ENCODE data around the gene PROM2. TPM values are rescaled to one million over a fixed set of nuclear protein-coding genes. Genes with fewer than 3 reads are reported as not detected.
A peak's percentile ranks its signal among the peaks of the same experiment; 100 is the strongest.

Gene PROM2
- total RNA-seq, 1 donor from 2014 or later: 14.2 TPM

DNA sequence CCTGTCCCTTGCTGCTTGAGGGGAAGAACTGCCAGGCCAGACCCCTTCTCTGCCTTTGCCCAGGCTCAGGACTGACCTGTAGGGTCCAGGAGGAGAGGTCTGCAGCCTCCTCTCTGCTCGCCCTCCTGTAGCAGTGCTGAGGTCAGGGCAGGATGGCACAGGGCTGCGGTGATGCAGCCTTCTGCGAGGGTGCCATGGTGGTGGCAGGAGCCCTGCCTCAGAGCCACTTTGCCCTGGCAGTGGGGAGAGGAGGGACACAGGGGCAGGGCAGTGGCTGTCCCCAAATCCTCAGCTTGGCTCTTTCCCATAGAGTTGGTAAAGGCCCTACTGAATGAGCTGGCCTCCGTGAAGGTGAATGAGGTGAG is 884 bp downstream of the PROM2 start:
- H3K4me1 Mint-ChIP-seq (ENCODE audit: low read depth): peaks cover 8% of the 10 kb centered on the region
- H3K27me3 Mint-ChIP-seq: no peaks in the 10 kb centered on the region
- TF ChIP-seq CTCF (IDR thresholded peaks at IDR 0.05; ENCODE audit: unreplicated experiment): no peak
- H3K27ac Mint-ChIP-seq: no peak overlapping the region
- peak overlapping the region; percentile 48 for H3K4me3 Mint-ChIP-seq (ENCODE audit: low read depth)
- H3K36me3 Mint-ChIP-seq (ENCODE audit: insufficient read depth): no peaks in the 10 kb centered on the region
- H3K9me3 Mint-ChIP-seq (ENCODE audit: low read depth): no peaks in the 10 kb centered on the region
- no peak for DNase-seq (ENCODE audit: low spot score, unreplicated experiment)

DNA sequence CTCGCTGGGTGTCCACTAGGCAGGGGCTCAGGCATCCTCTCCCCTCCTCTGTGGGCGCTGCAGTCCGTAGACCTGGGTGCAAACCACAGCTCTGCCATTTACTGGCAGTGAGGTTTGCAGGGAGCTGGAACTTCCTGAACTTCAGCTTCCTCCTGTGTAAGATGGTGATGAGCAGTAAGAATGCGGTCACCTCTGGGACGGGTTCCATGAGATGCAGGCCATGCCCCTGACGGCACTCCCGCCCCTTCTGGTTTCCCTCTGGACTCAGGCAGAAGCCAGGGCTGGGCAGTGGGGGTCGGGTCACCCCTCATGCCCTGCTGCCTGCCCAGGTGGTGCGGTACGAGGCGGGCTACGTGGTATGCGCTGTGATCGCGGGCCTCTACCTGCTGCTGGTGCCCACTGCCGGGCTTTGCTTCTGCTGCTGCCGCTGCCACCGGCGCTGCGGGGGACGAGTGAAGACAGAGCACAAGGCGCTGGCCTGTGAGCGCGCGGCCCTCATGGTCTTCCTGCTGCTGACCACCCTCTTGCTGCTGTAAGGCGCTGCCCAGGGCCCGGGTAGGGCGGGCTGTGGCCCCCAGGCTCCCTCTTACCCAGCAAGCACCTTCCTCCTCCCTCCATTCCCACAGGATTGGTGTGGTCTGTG is 1.5 kb downstream of the PROM2 start:
- Mint-ChIP-seq H3K36me3 (ENCODE audit: insufficient read depth) (no peaks in the 10 kb centered on the region), H3K27me3 (no peaks in the 10 kb centered on the region), H3K27ac (no peak overlapping the region), H3K9me3 (ENCODE audit: low read depth) (no peaks in the 10 kb centered on the region), H3K4me3 (ENCODE audit: low read depth) (no peak overlapping the region), H3K4me1 (ENCODE audit: low read depth) (peaks cover 8% of the 10 kb centered on the region)
- no peak for TF ChIP-seq CTCF (IDR thresholded peaks at IDR 0.05; ENCODE audit: unreplicated experiment)
- no peak for DNase-seq (ENCODE audit: low spot score, unreplicated experiment)

GRCh38 chr2:95276244-95276887 is 2.1 kb downstream of the PROM2 start:
- no peak for TF ChIP-seq CTCF (IDR thresholded peaks at IDR 0.05; ENCODE audit: unreplicated experiment)
- Mint-ChIP-seq H3K4me3 (ENCODE audit: low read depth) (no peak overlapping the region), H3K27me3 (no peaks in the 10 kb centered on the region), H3K36me3 (ENCODE audit: insufficient read depth) (no peaks in the 10 kb centered on the region), H3K9me3 (ENCODE audit: low read depth) (no peaks in the 10 kb centered on the region), H3K4me1 (ENCODE audit: low read depth) (peaks cover 8% of the 10 kb centered on the region), H3K27ac (no peak overlapping the region)
- DNase-seq (ENCODE audit: low spot score, unreplicated experiment): no peak

DNA sequence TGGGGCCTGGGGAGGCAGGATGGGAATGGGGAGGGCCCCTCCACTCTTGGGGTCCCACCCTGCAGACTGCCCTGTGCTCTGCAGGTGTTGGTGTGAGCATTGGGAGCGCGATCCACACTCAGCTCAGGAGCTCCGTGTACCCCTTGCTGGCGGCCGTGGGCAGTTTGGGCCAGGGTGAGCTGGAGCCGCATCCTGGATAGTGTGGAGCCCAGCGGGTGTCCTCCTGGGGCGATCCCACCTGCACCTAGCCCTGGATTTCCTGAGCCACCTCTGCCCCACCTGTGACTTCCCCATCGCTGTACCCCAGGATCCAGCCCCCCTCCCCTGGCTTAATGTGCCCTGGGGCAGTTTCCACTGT is 2.6 kb downstream of the PROM2 start:
- peaks cover 8% of the 10 kb centered on the region for H3K4me1 Mint-ChIP-seq (ENCODE audit: low read depth)
- no peak overlapping the region for H3K27ac Mint-ChIP-seq
- H3K27me3 Mint-ChIP-seq: no peaks in the 10 kb centered on the region
- no peak overlapping the region for H3K4me3 Mint-ChIP-seq (ENCODE audit: low read depth)
- DNase-seq (ENCODE audit: low spot score, unreplicated experiment): no peak
- H3K9me3 Mint-ChIP-seq (ENCODE audit: low read depth): no peaks in the 10 kb centered on the region
- no peak for TF ChIP-seq CTCF (IDR thresholded peaks at IDR 0.05; ENCODE audit: unreplicated experiment)
- H3K36me3 Mint-ChIP-seq (ENCODE audit: insufficient read depth): no peaks in the 10 kb centered on the region

- Mint-ChIP-seq H3K9me3 (ENCODE audit: low read depth) (no peaks in the 10 kb centered on the region), H3K27me3 (no peaks in the 10 kb centered on the region), H3K27ac (no peak overlapping the region), H3K4me3 (ENCODE audit: low read depth) (no peak overlapping the region), H3K4me1 (ENCODE audit: low read depth) (peaks cover 8% of the 10 kb centered on the region), H3K36me3 (ENCODE audit: insufficient read depth) (peaks cover 2% of the 10 kb centered on the region)
- DNase-seq (ENCODE audit: low spot score, unreplicated experiment): no peak
- TF ChIP-seq CTCF (IDR thresholded peaks at IDR 0.05; ENCODE audit: unreplicated experiment): peak; percentile 13
These were observed 3.1 kb downstream of the PROM2 start for GRCh38 chr2:95277246-95277906.

All from progenitor cell of endocrine pancreas (in vitro differentiated cells).